ENCODE measurements around the gene PCNX2. TPM values are rescaled to one million over a fixed set of nuclear protein-coding genes. Genes with fewer than 3 reads are reported as not detected.

The PCNX2 gene
- total and polyA plus RNA-seq, 2 of the 8 experiments (the other 6 are each of a cell fraction or from before 2014, with no cell fraction given), result 46.1 to 57.6 TPM

GRCh38 chr1:233289676-233290075 lies 5.8 kb downstream of the PCNX2 start:
- Histone ChIP-seq H3K4me1 (replicated peaks in 1 of 4; ENCODE audit: control insufficient read depth in 3 of 4, insufficient read depth in 4 of 4, low read length in 3 of 4) (peaks cover 3 to 27% (median 20%) of the 10 kb centered on the region in 4 experiments), H3K18ac (ENCODE audit: extremely low read depth, low read length) (no peak overlapping the region), H3K4me2 (ENCODE audit: insufficient read depth in 1 of 2, low read depth in 2 of 2, low read length in 2 of 2) (peak overlapping the region; percentile 21 to 31), H3K56ac (replicated peaks; ENCODE audit: insufficient read length, low read depth, low read length) (no peak overlapping the region), H3K36me3 (ENCODE audit: control insufficient read depth in 2 of 4, insufficient read depth in 4 of 4, low read length in 3 of 4) (peaks cover 0 to 16% (median 6%) of the 10 kb centered on the region in 4 experiments; a peak in 4 of 8 replicates), H3K27ac (ENCODE audit: low read depth, low read length) (peak overlapping the region; percentile 26; the same call in 1 of the 2 replicates), H3K79me1 (ENCODE audit: low read depth, low read length) (peaks cover 10% of the 10 kb centered on the region; the same call in 1 of the 2 replicates), H3K27me3 (replicated peaks in 1 of 4; ENCODE audit: control insufficient read depth in 3 of 4, extremely low read depth in 1 of 4, insufficient read depth in 3 of 4, low read length in 3 of 4) (no peaks in the 10 kb centered on the region), H2BK120ac (replicated peaks; ENCODE audit: low read depth, low read length) (no peak overlapping the region), H4K8ac (ENCODE audit: extremely low read depth, insufficient read depth, low read length) (no peak overlapping the region), H3K9me3 (ENCODE audit: insufficient read depth in 2 of 2, low read depth in 1 of 2, low read length in 1 of 2) (no peaks in the 10 kb centered on the region), H2BK20ac (ENCODE audit: low read length) (no peak overlapping the region), H3K14ac (ENCODE audit: insufficient read length) (no peak overlapping the region), H2BK15ac (ENCODE audit: low read length) (no peak overlapping the region), H4K91ac (replicated peaks; ENCODE audit: insufficient read length, low read length) (peak overlapping the region; percentile 75), H3K79me2 (ENCODE audit: control insufficient read depth in 1 of 2, insufficient read depth in 2 of 2, low read length in 2 of 2) (peaks cover 25 to 85% of the 10 kb centered on the region in 2 experiments), H3K4ac (replicated peaks; ENCODE audit: insufficient read length, low read depth, low read length) (no peak overlapping the region), H3K23me2 (ENCODE audit: low read depth, low read length) (no peaks in the 10 kb centered on the region), H2AFZ (ENCODE audit: low read length) (no peak overlapping the region), H4K20me1 (replicated peaks in 1 of 2; ENCODE audit: control insufficient read depth in 1 of 2, insufficient read depth in 2 of 2, low read length in 2 of 2) (peaks cover 0 to 2% of the 10 kb centered on the region in 2 experiments), H2AK5ac (ENCODE audit: low read depth, low read length) (no peak overlapping the region), H2BK12ac (ENCODE audit: low read depth, low read length) (no peak overlapping the region), H3K4me3 (ENCODE audit: extremely low read depth in 1 of 4, insufficient read depth in 2 of 4, low read depth in 3 of 4, low read length in 4 of 4) (peak overlapping the region in 1 of 4 experiments; percentile 2; a peak in 1 of 8 replicates), H2BK5ac (ENCODE audit: low read depth, low read length) (peak overlapping the region; percentile 77; the same call in 1 of the 2 replicates), H3K23ac (ENCODE audit: insufficient read length) (no peak overlapping the region), H3K9ac (replicated peaks in 1 of 4; ENCODE audit: extremely low read depth in 1 of 4, low read depth in 3 of 4, low read length in 3 of 4) (no peak overlapping the region), H4K5ac (ENCODE audit: insufficient read length, low read depth, low read length) (no peak overlapping the region)
- WGBS, 2 experiments (ENCODE audit: extremely low coverage in 1 of 2, insufficient coverage in 1 of 2, insufficient read length in 1 of 2, insufficient replicate concordance in 2 of 2, low coverage in 1 of 2, low lambda C conversion rate in 2 of 2, missing lambda C conversion rate in 1 of 2), result 4% methylated on average over 4 of the region's 4 CpGs; no CpG with 5 or more reads in 1 of the 2 experiments
- ChIA-PET POLR2A (ENCODE audit: partially characterized antibody) (interaction anchor here (1.1 kb wide), 1 partner anchor 11 kb away, joined by 3 read pairs; no protein-coding TSS in a partner anchor), CTCF (ENCODE audit: partially characterized antibody) (no interaction called here)
- DNase-seq (ENCODE audit: low read depth in 1 of 2, low spot score in 2 of 2) (peak in 1 of 2 experiments; percentile 76), FAIRE-seq (peak; percentile 91)
- TF ChIP-seq E2F6 (IDR thresholded peaks at IDR 0.05) (peak; percentile 68), CREB1 (IDR thresholded peaks at IDR 0.05) (no peak), BRCA1 (IDR thresholded peaks at IDR 0.05; ENCODE audit: low read depth, low read length) (no peak), SRF (IDR thresholded peaks at IDR 0.05; ENCODE audit: low read depth, low read length) (no peak), TCF12 (IDR thresholded peaks at IDR 0.05; ENCODE audit: low read depth, low read length) (no peak), TBP (IDR thresholded peaks at IDR 0.05; ENCODE audit: low read depth, low read length) (no peak), BCL11A (IDR thresholded peaks at IDR 0.05; ENCODE audit: low read depth in 2 of 2, low read length in 2 of 2) (no peak), SIRT6 (IDR thresholded peaks at IDR 0.05; ENCODE audit: low read length) (no peak), SIX5 (IDR thresholded peaks at IDR 0.05; ENCODE audit: low read depth, low read length) (no peak), CEBPB (IDR thresholded peaks at IDR 0.05; ENCODE audit: low read depth, low read length) (no peak), FOSL1 (IDR thresholded peaks at IDR 0.05; ENCODE audit: insufficient read depth, low read depth, low read length) (no peak)
